Astrocyte (in vitro differentiated cells and primary cell): Measurements from ENCODE around the gene DEGS1.

Source experiments
- CTCF ChIP-seq: IDR thresholded peaks from 2 replicates; pipeline ENCODE4 v1.5.1; 2011; ENCODE audit warnings: low read depth, mild to moderate bottlenecking, inconsistent platforms, low read length, moderate library complexity; ENCODE audit not compliant: insufficient read depth
- EZH2 ChIP-seq: IDR thresholded peaks from 2 replicates; pipeline ENCODE4 v1.6.1; 2012; ENCODE audit warnings: mild to moderate bottlenecking, low read length, inconsistent platforms; ENCODE audit not compliant: insufficient read depth

GRCh38 chr1:224188286-224188685 is 5.2 kb downstream of the DEGS1 start:
- TF ChIP-seq CTCF, result no peak
- TF ChIP-seq EZH2, result no peak
